K562 (cell line): ENCODE results near the gene CLIP1. TPM values are rescaled to one million over a fixed set of nuclear protein-coding genes. Genes with fewer than 3 reads are reported as not detected.

Experiments used
- ATAC-seq: fragments of 200-7000 bp; cut with Tn5 transposase; 3 replicates; pipeline ENCODE4 v1.9.1; 2020; ENCODE audit warnings: moderate library complexity
- BruUV-seq: library from RNA; stranded (reverse); fragments of 400-500 nt; replicated peaks from 2 replicates; lab custom pipeline; 2021; lab: Mats Ljungman, UMichigan
- CTCF ChIA-PET: fragments of 300-600 bp; formaldehyde crosslinking; extraction: SDS; loops from one replicate; lab custom pipeline; 2021; ENCODE audit warnings: low intra/inter-chr PET ratio; lab: Yijun Ruan, JAX
- POLR2A ChIA-PET: fragments of 300-600, 350-650 bp; sonication (Branson Sonifier 250); formaldehyde crosslinking; extraction: SDS; loops from one replicate; lab custom pipeline; 2021; ENCODE audit warnings: antibody characterized with exemption, inconsistent platforms; lab: Yijun Ruan, JAX
- DNase-seq, 4 experiments: peaks; one replicate each; pipeline versions ENCODE4 v3.0.0 to v3.0.0-alpha.2; 2011 to 2018; ENCODE audit warnings: low spot score in 3 of 4, mixed read lengths in 3 of 4; ENCODE audit errors: extremely low read depth in 1 of 4
- FAIRE-seq: peaks from 2 replicates; lab custom pipeline; 2011; peaks lifted over from hg19 to GRCh38; lab: Jason Lieb, UNC
- H2AFZ ChIP-seq: 2 replicates; pipeline ENCODE4 v1.6.0; 2011; ENCODE audit warnings: low read depth, low read length, control low read depth, inconsistent platforms
- H3K27ac ChIP-seq: fragments of 200-600 bp; 3 replicates; pipeline ENCODE4 v1.8.0; 2011; ENCODE audit warnings: low read depth, mild to moderate bottlenecking, control low read depth, inconsistent platforms, low read length, moderate library complexity, mixed read lengths; ENCODE audit errors: extremely low read depth
- H3K27me3 ChIP-seq, 2 experiments: fragments of 300-600 bp in 1 of 2; 2 replicates in 1 of 2; 3 replicates in 1 of 2; pipeline versions ENCODE4 v1.6.0 to v1.8.0; 2011; ENCODE audit warnings: inconsistent platforms in 2 of 2, low read length in 2 of 2, mild to moderate bottlenecking in 1 of 2, mixed read lengths in 1 of 2, moderate library complexity in 1 of 2; ENCODE audit not compliant: control insufficient read depth in 2 of 2, insufficient read depth in 2 of 2
- H3K36me3 ChIP-seq: fragments of 300-600 bp; 3 replicates; pipeline ENCODE4 v1.8.0; 2011; ENCODE audit warnings: mild to moderate bottlenecking, low read length, inconsistent platforms; ENCODE audit not compliant: control insufficient read depth, insufficient read depth
- H3K4me1 ChIP-seq, 2 experiments: fragments of 200-600 bp in 1 of 2; replicated peaks in 1 of 2; 2 replicates in 1 of 2; 3 replicates in 1 of 2; pipeline versions ENCODE4 v1.5.1 to v1.8.0; 2011; ENCODE audit warnings: inconsistent platforms in 2 of 2, low read length in 2 of 2, mild to moderate bottlenecking in 1 of 2, mixed read lengths in 1 of 2, moderate library complexity in 1 of 2; ENCODE audit not compliant: control insufficient read depth in 2 of 2, insufficient read depth in 2 of 2
- H3K4me2 ChIP-seq: 2 replicates; pipeline ENCODE4 v1.6.1; 2011; ENCODE audit warnings: low read length, control low read depth, inconsistent platforms, mixed read lengths; ENCODE audit not compliant: insufficient read depth
- H3K4me3 ChIP-seq: fragments of 200-600 bp; sonication (generic), shearing (Covaris generic); 2 replicates; pipeline ENCODE4 v1.5.1; 2016; ENCODE audit warnings: control low read depth, inconsistent platforms
- H3K79me2 ChIP-seq: fragments of 200-600 bp; 3 replicates; pipeline ENCODE4 v1.8.0; 2011; ENCODE audit warnings: low read length, inconsistent platforms; ENCODE audit not compliant: control insufficient read depth, insufficient read depth
- H3K9ac ChIP-seq, 2 experiments: 2 replicates each; pipeline versions ENCODE4 v1.6.0 to v1.6.1; 2011; ENCODE audit warnings: low read depth in 2 of 2, low read length in 2 of 2, control low read depth in 1 of 2, inconsistent platforms in 1 of 2, mild to moderate bottlenecking in 1 of 2, mixed read lengths in 1 of 2; ENCODE audit not compliant: insufficient read depth in 1 of 2
- H3K9me1 ChIP-seq: one replicate; pipeline ENCODE4 v1.6.0; 2011; ENCODE audit warnings: inconsistent platforms, mild to moderate bottlenecking, low read length, moderate library complexity; ENCODE audit not compliant: control insufficient read depth, insufficient read depth
- H3K9me3 ChIP-seq: replicated peaks from 2 replicates; pipeline ENCODE4 v1.5.1; 2011; ENCODE audit warnings: low read depth, low read length, inconsistent platforms; ENCODE audit not compliant: control insufficient read depth, insufficient read depth
- H4K20me1 ChIP-seq: replicated peaks from 2 replicates; pipeline ENCODE4 v1.6.1; 2011; ENCODE audit warnings: low read length, inconsistent platforms, mixed read lengths; ENCODE audit not compliant: control insufficient read depth, insufficient read depth
- BMI1 ChIP-seq: fragments of 150-350 bp; IDR thresholded peaks from 2 replicates; pipeline ENCODE4 v1.6.1; 2014; ENCODE audit warnings: low read length
- FOXA3 ChIP-seq, 2 experiments: fragments of 450-650 bp in 1 of 2; sonication (generic) in 1 of 2; formaldehyde crosslinking; IDR thresholded peaks in 1 of 2; conservative IDR thresholded peaks in 1 of 2; 2 replicates each; pipeline versions ENCODE4 v1.4.0 to v1.8.0; 2020 to 2022; ENCODE audit warnings: mild to moderate bottlenecking in 2 of 2, missing genetic modification reagents in 1 of 2
- KLF16 ChIP-seq: IDR thresholded peaks from 2 replicates; pipeline ENCODE4 v1.6.1; 2016; ENCODE audit warnings: antibody characterized with exemption
- MAFG ChIP-seq: fragments of 450-650 bp; conservative IDR thresholded peaks from 2 replicates; pipeline ENCODE4 v1.6.1; 2016; ENCODE audit warnings: missing genetic modification characterization, missing compliant biosample characterization
- MTF1 ChIP-seq: fragments of 250-450 bp; sonication (Bioruptor Pico); IDR thresholded peaks from 2 replicates; pipeline ENCODE4 v1.9.0; 2021; ENCODE audit warnings: moderate library complexity, mild to moderate bottlenecking, inconsistent platforms, borderline replicate concordance
- NKRF ChIP-seq: fragments of 450-650 bp; IDR thresholded peaks from 2 replicates; pipeline ENCODE4 v1.6.1; 2016; ENCODE audit warnings: borderline replicate concordance
- PKNOX1 ChIP-seq: fragments of 450-650 bp; IDR thresholded peaks from 2 replicates; pipeline ENCODE4 v1.6.1; 2016
- PRPF4 ChIP-seq: fragments of 200-400 bp; formaldehyde crosslinking; IDR thresholded peaks from one replicate; pipeline ENCODE4 v1.6.1; 2017; ENCODE audit warnings: low read length, low read depth, mild to moderate bottlenecking; ENCODE audit not compliant: insufficient read depth, poor library complexity, severe bottlenecking
- RBM34 ChIP-seq: fragments of 200-400 bp; formaldehyde crosslinking; IDR thresholded peaks from 2 replicates; pipeline ENCODE4 v1.6.1; 2018; ENCODE audit warnings: low read length, borderline replicate concordance; ENCODE audit not compliant: insufficient read depth
- SAFB ChIP-seq: fragments of 200-400 bp; formaldehyde crosslinking; IDR thresholded peaks from 2 replicates; pipeline ENCODE4 v1.6.1; 2017; ENCODE audit warnings: low read depth, low read length, borderline replicate concordance
- TFAP4 ChIP-seq: sonication (generic); formaldehyde crosslinking; IDR thresholded peaks from 2 replicates; pipeline ENCODE4 v1.8.0; 2022; ENCODE audit warnings: missing genetic modification reagents, mild to moderate bottlenecking, moderate library complexity, borderline replicate concordance
- TSC22D4 ChIP-seq: fragments of 450-650 bp; IDR thresholded peaks from 2 replicates; pipeline ENCODE4 v1.6.1; 2016; ENCODE audit warnings: missing genetic modification characterization, missing biosample characterization, control low read depth
- ZNF184 ChIP-seq: sonication (generic); formaldehyde crosslinking; IDR thresholded peaks from 2 replicates; pipeline ENCODE4 v1.5.0; 2020; ENCODE audit warnings: missing genetic modification reagents
- ZNF518B ChIP-seq: fragments of 250-450 bp; sonication (Bioruptor Pico); IDR thresholded peaks from 2 replicates; pipeline ENCODE4 v1.5.0; 2021; ENCODE audit warnings: mild to moderate bottlenecking, moderate library complexity
- ZNF76 ChIP-seq: fragments of 250-450 bp; sonication (Bioruptor Pico); IDR thresholded peaks from 2 replicates; pipeline ENCODE4 v1.4.0; 2020; ENCODE audit warnings: mild to moderate bottlenecking, moderate library complexity, borderline replicate concordance
- WGBS: fragments of 100-300 bp; shearing (Covaris generic); methylation state at CpG from one replicate; pipeline ENCODE4 v1.1.6; 2016; ENCODE audit warnings: low coverage, mixed read lengths; ENCODE audit not compliant: insufficient coverage; ENCODE audit errors: missing lambda C conversion rate; 5-methylcytosine and 5-hydroxymethylcytosine counted together
- in situ Hi-C: fragments of 300-500 bp; cut with MboI; formaldehyde crosslinking; loops from 4 replicates; pipeline ENCODE4 v1.15.0; 2018; ENCODE audit warnings: inconsistent platforms, mixed read lengths
- intact Hi-C: fragments of 100-400 bp; cut with micrococcal nuclease; formaldehyde crosslinking; loops from 2 replicates; pipeline ENCODE4 v1.14.2; 2022
- polyA plus RNA-seq, 8 experiments: library from polyadenylated mRNA; depleted of rRNA in 4 of 8; stranded (reverse) in 5 of 8; unstranded in 3 of 8; fragments of >200 nt; fragmentation: Nextera tagmentation in 2 of 8; fragmentation: Illumina TruSeq in 1 of 8; extraction: Ambion mirVana in 2 of 8; extraction: Trizol in 1 of 8; gene quantifications; 2 replicates each; pipeline versions ENCODE4 v1.2.1 to v1.2.3, GENCODE V29; 2011 to 2014; ENCODE audit warnings: inconsistent platforms in 1 of 8, missing spikeins in 1 of 8
- total RNA-seq, 7 experiments: library from RNA; depleted of rRNA in 6 of 7; stranded (reverse); fragments of >200 nt in 6 of 7; fragmentation: Illumina TruSeq in 2 of 7; extraction: Trizol in 2 of 7; gene quantifications; 2 replicates each; pipeline versions ENCODE4 v1.2.1 to v1.2.3, GENCODE V29; 2011 to 2021; ENCODE audit warnings: low replicate concordance in 1 of 7

CLIP1 gene
- total and polyA plus RNA-seq, 9 of the 15 experiments (the other 6 are each of a cell fraction or from before 2014, with no cell fraction given), result 5.8 to 33.9 (median 27.6) TPM

- ChIA-PET CTCF (no interaction called here), POLR2A (interaction anchor here (0.7 to 2.2 kb wide), 3 partner anchors 10 to 43 kb away, joined by 3 to 5 read pairs (median 3); no protein-coding TSS in a partner anchor)
- WGBS, result 90% methylated on average over 1 of the region's 1 CpG
- Histone ChIP-seq H3K4me2 (no peak overlapping the region), H3K9me1 (no peaks in the 10 kb centered on the region), H3K4me3 (no peak overlapping the region), H3K79me2 (0 out of 3 replicates have a peak, but pooled peaks cover 7% of the 10 kb centered on the region), H3K36me3 (peaks cover 31% of the 10 kb centered on the region), H3K4me1 (no peaks in the 10 kb centered on the region), H3K9ac (no peak overlapping the region), H3K27ac (no peak overlapping the region), H3K9me3 (no peaks in the 10 kb centered on the region), H3K27me3 (no peaks in the 10 kb centered on the region), H4K20me1 (0 out of 2 replicates have a peak, but pooled peaks cover 6% of the 10 kb centered on the region), H2AFZ (no peak overlapping the region)
- FAIRE-seq, result no peak
- ATAC-seq, result no peak
- no TSS peak for BruUV-seq
- intact Hi-C loops (no loop called here), in situ Hi-C loops (no loop called here)
- DNase-seq, result no peak
- no peak for TF ChIP-seq KLF16
- no peak for TF ChIP-seq MAFG
- TF ChIP-seq MTF1 (CRISPR knock-in tag), result no peak
- no peak for TF ChIP-seq ZNF518B (CRISPR knock-in tag)
- no peak for TF ChIP-seq TFAP4 (CRISPR knock-in tag)
- TF ChIP-seq PRPF4, result no peak
- TF ChIP-seq ZNF76, result no peak
- no peak for TF ChIP-seq RBM34
- TF ChIP-seq ZNF184 (CRISPR knock-in tag), result no peak
- TF ChIP-seq FOXA3 (CRISPR knock-in tag; conservative IDR thresholded peaks at IDR 0.05 in 1 of 2, IDR thresholded peaks at IDR 0.05 in 1 of 2), result no peak
- no peak for TF ChIP-seq TSC22D4 (tag)
- TF ChIP-seq BMI1, result no peak
- TF ChIP-seq NKRF, result no peak
- TF ChIP-seq PKNOX1, result no peak
- no peak for TF ChIP-seq SAFB
Measured at GRCh38 chr12:122381021-122381420, 41.4 kb downstream of the CLIP1 start.
